Effector CD8-positive, alpha-beta T cell (primary cell): ENCODE measurements around the gene NDUFAF7.
"Not testable (repeated sequence)": the region's sequence is repeated elsewhere in the genome, so short reads cannot be mapped to it uniquely, and the experiment has no call there.

Experiments used
- DNase-seq: peaks from one replicate; lab custom pipeline; 2025; lab: John Stamatoyannopoulos, UW

NDUFAF7 gene

GRCh38 chr2:37282746-37283145 is 51.3 kb downstream of the NDUFAF7 start:
- no peak for DNase-seq

- DNase-seq = no peak
These were observed 51.7 kb downstream of the NDUFAF7 start for GRCh38 chr2:37283207-37283606.

- no peak for DNase-seq
These were observed 52.9 kb downstream of the NDUFAF7 start for GRCh38 chr2:37284381-37284780.

GRCh38 chr2:37287966-37288365 is 56.5 kb downstream of the NDUFAF7 start:
- DNase-seq = no peak

GRCh38 chr2:37291680-37292079 is 60.2 kb downstream of the NDUFAF7 start:
- no peak for DNase-seq

- not testable (repeated sequence) for DNase-seq
These were observed 63.4 kb downstream of the NDUFAF7 start for GRCh38 chr2:37294858-37295257.

- no peak for DNase-seq
These were observed 64.1 kb downstream of the NDUFAF7 start for GRCh38 chr2:37295469-37296073.

- DNase-seq = no peak
These were observed 66.2 kb downstream of the NDUFAF7 start for GRCh38 chr2:37297632-37298031.
